SK-N-SH treated with all-trans-retinoic acid at 6 μM for 48 hours (cell line): ENCODE measurements around the gene STEAP3.

Experiments
- ATAC-seq: fragments of 200-7000 bp; cut with Tn5 transposase; 3 replicates; pipeline ENCODE4 v1.9.1; 2020; ENCODE audit warnings: mild to moderate bottlenecking, moderate library complexity
- ARNTL ChIP-seq: fragments of 450-650 bp; formaldehyde crosslinking; IDR thresholded peaks from 2 replicates; pipeline ENCODE4 v1.5.0; 2020; ENCODE audit warnings: low read depth, mild to moderate bottlenecking, moderate library complexity, borderline replicate concordance
- BACH2 ChIP-seq: fragments of 250-450 bp; sonication (Bioruptor Pico); IDR thresholded peaks from 2 replicates; pipeline ENCODE4 v1.9.0; 2021; ENCODE audit warnings: mild to moderate bottlenecking, borderline replicate concordance
- CREB5 ChIP-seq: fragments of 250-450 bp; sonication (Bioruptor Pico); IDR thresholded peaks from 2 replicates; pipeline ENCODE4 v1.5.1; 2020; ENCODE audit warnings: low read depth, mild to moderate bottlenecking, moderate library complexity
- CSDC2 ChIP-seq: fragments of 250-450 bp; sonication (Bioruptor Pico); IDR thresholded peaks from 2 replicates; pipeline ENCODE4 v1.5.0; 2020; ENCODE audit warnings: mild to moderate bottlenecking, moderate library complexity
- ESRRG ChIP-seq: fragments of 250-450 bp; sonication (Bioruptor Pico); IDR thresholded peaks from 2 replicates; pipeline ENCODE4 v1.6.1; 2021; ENCODE audit warnings: mild to moderate bottlenecking
- ISL1 ChIP-seq: fragments of 250-450 bp; sonication (Bioruptor Pico); IDR thresholded peaks from 2 replicates; pipeline ENCODE4 v2.1.2; 2022; ENCODE audit warnings: mild to moderate bottlenecking, moderate library complexity
- OSR1 ChIP-seq: fragments of 250-450 bp; sonication (Bioruptor Pico); IDR thresholded peaks from 2 replicates; pipeline ENCODE4 v1.8.0; 2022; ENCODE audit warnings: moderate library complexity, mild to moderate bottlenecking, inconsistent platforms
- PATZ1 ChIP-seq: fragments of 250-450 bp; sonication (Bioruptor Pico); IDR thresholded peaks from 2 replicates; pipeline ENCODE4 v1.8.0; 2020; ENCODE audit warnings: mild to moderate bottlenecking, moderate library complexity, borderline replicate concordance
- POU6F1 ChIP-seq: fragments of 250-450 bp; sonication (Bioruptor Pico); IDR thresholded peaks from 2 replicates; pipeline ENCODE4 v1.8.0; 2021; ENCODE audit warnings: low read depth, mild to moderate bottlenecking, moderate library complexity, borderline replicate concordance
- RARB ChIP-seq: fragments of 250-450 bp; sonication (Bioruptor Pico); IDR thresholded peaks from 2 replicates; pipeline ENCODE4 v1.8.0; 2021; ENCODE audit warnings: mild to moderate bottlenecking, moderate library complexity
- SNAI2 ChIP-seq: fragments of 250-450 bp; sonication (Bioruptor Pico); IDR thresholded peaks from 2 replicates; pipeline ENCODE4 v1.5.0; 2020; ENCODE audit warnings: mild to moderate bottlenecking, moderate library complexity
- TCF4 ChIP-seq: fragments of 250-450 bp; sonication (Bioruptor Pico); IDR thresholded peaks from 2 replicates; pipeline ENCODE4 v1.8.0; 2021; ENCODE audit warnings: mild to moderate bottlenecking, moderate library complexity, borderline replicate concordance
- TSHZ2 ChIP-seq: fragments of 250-450 bp; sonication (Bioruptor Pico); IDR thresholded peaks from 2 replicates; pipeline ENCODE4 v1.5.0; 2020; ENCODE audit warnings: mild to moderate bottlenecking, moderate library complexity
- ZC3H10 ChIP-seq: fragments of 250-450 bp; sonication (Bioruptor Pico); IDR thresholded peaks from 2 replicates; pipeline ENCODE4 v1.5.1; 2021; ENCODE audit warnings: mild to moderate bottlenecking, moderate library complexity
- ZFP3 ChIP-seq: fragments of 250-450 bp; sonication (Bioruptor Pico); IDR thresholded peaks from 2 replicates; pipeline ENCODE4 v1.5.0; 2020; ENCODE audit warnings: mild to moderate bottlenecking, moderate library complexity
- ZFP30 ChIP-seq: fragments of 450-650 bp; formaldehyde crosslinking; IDR thresholded peaks from 2 replicates; pipeline ENCODE4 v1.5.0; 2022; ENCODE audit warnings: mild to moderate bottlenecking, moderate library complexity
- ZNF565 ChIP-seq: fragments of 450-650 bp; formaldehyde crosslinking; conservative IDR thresholded peaks from 2 replicates; pipeline ENCODE4 v1.5.0; 2020; ENCODE audit warnings: low read depth, mild to moderate bottlenecking, moderate library complexity
- ZNF70 ChIP-seq: fragments of 450-650 bp; formaldehyde crosslinking; IDR thresholded peaks from 2 replicates; pipeline ENCODE4 v1.5.0; 2020; ENCODE audit warnings: mild to moderate bottlenecking, moderate library complexity
- ZNF8 ChIP-seq: fragments of 450-650 bp; formaldehyde crosslinking; IDR thresholded peaks from 2 replicates; pipeline ENCODE4 v1.5.0; 2020; ENCODE audit warnings: mild to moderate bottlenecking, moderate library complexity

STEAP3 gene

GRCh38 chr2:119190321-119191111, 33.1 kb upstream of the STEAP3 start:
- TF ChIP-seq CSDC2 (CRISPR knock-in tag) = no peak
- no peak for TF ChIP-seq ZNF565
- TF ChIP-seq ZNF70 = no peak
- no peak for TF ChIP-seq ZNF8 (CRISPR knock-in tag)
- no peak for TF ChIP-seq ISL1
- no peak for TF ChIP-seq CREB5 (CRISPR knock-in tag)
- TF ChIP-seq BACH2 (CRISPR knock-in tag) = no peak
- no peak for TF ChIP-seq RARB (CRISPR knock-in tag)
- no peak for TF ChIP-seq SNAI2 (CRISPR knock-in tag)
- no peak for TF ChIP-seq ARNTL (CRISPR knock-in tag)
- TF ChIP-seq OSR1 (CRISPR knock-in tag) = no peak
- TF ChIP-seq ZC3H10 (CRISPR knock-in tag) = no peak
- no peak for ATAC-seq

- TF ChIP-seq TSHZ2 (CRISPR knock-in tag) (no peak), TCF4 (CRISPR knock-in tag) (no peak), PATZ1 (CRISPR knock-in tag) (no peak), POU6F1 (no peak)
- ATAC-seq = no peak
Observed at GRCh38 chr2:119192893-119193292, 30.7 kb upstream of the STEAP3 start.

- TF ChIP-seq ESRRG (CRISPR knock-in tag) = no peak
- TF ChIP-seq ISL1 = no peak
- TF ChIP-seq BACH2 (CRISPR knock-in tag) = no peak
- no peak for TF ChIP-seq ZFP3
- ATAC-seq = no peak
Observed at GRCh38 chr2:119195001-119195400, 28.6 kb upstream of the STEAP3 start.

GRCh38 chr2:119195887-119196286, 27.7 kb upstream of the STEAP3 start:
- no peak for ATAC-seq
- TF ChIP-seq ZC3H10 (CRISPR knock-in tag) (no peak), ZFP30 (no peak), TCF4 (CRISPR knock-in tag) (no peak), ZNF70 (no peak), OSR1 (CRISPR knock-in tag) (no peak), PATZ1 (CRISPR knock-in tag) (no peak), POU6F1 (no peak)
